Astrocyte (in vitro differentiated cells and primary cell): ENCODE measurements around the gene ANAPC10.

Experiments used
- EZH2 ChIP-seq: IDR thresholded peaks from 2 replicates; pipeline ENCODE4 v1.6.1; 2012; ENCODE audit warnings: mild to moderate bottlenecking, low read length, inconsistent platforms; ENCODE audit not compliant: insufficient read depth
- TF ChIP-seq, protein P1 (sequence below): IDR thresholded peaks from 2 replicates; pipeline ENCODE4 v1.5.1; 2011; ENCODE audit warnings: low read depth, mild to moderate bottlenecking, inconsistent platforms, low read length, moderate library complexity; ENCODE audit not compliant: insufficient read depth

DNA sequence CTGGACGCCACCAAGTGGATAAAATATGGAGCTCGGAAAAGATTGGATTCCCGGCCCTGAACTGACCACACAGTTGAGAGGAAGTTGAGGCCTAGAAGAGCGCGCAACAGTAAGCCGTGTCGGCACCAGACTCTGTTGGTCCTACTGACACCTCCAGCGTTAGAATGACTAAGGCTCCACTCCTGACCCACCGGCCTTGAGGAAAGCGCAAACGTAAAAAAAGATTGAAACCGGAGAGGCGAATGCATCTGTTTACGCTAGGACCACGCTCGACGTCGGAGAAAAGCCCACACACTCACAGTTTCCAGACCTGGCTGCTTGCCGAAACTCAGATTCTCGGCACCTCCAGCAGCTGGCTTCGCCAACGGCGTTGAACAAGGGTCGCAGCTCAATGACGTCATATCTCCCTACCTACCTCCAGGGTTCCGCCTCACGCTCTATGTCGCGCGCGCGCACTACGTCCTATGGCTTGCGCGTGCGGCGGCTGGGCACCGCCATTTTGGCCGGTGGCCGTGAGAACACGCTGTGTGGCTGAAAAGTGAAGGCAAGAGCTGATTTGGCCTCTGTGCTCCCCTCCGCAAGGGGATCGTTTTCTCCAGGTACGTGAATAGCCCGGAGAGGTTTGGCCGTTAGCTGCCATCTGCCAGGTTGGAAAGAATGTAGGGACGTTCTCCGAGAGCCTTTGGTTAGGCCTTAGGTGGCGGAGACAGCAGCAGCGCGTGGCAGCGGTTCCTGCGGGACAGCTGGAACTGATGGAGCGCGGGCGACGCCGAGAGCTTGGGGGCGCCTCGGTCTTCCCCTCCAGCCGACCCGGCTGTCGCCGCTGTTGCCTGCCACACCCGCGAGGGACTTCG, at the start of gene ANAPC10, which contains the start of gene ABCE1:
- TF ChIP-seq, protein P1, sequence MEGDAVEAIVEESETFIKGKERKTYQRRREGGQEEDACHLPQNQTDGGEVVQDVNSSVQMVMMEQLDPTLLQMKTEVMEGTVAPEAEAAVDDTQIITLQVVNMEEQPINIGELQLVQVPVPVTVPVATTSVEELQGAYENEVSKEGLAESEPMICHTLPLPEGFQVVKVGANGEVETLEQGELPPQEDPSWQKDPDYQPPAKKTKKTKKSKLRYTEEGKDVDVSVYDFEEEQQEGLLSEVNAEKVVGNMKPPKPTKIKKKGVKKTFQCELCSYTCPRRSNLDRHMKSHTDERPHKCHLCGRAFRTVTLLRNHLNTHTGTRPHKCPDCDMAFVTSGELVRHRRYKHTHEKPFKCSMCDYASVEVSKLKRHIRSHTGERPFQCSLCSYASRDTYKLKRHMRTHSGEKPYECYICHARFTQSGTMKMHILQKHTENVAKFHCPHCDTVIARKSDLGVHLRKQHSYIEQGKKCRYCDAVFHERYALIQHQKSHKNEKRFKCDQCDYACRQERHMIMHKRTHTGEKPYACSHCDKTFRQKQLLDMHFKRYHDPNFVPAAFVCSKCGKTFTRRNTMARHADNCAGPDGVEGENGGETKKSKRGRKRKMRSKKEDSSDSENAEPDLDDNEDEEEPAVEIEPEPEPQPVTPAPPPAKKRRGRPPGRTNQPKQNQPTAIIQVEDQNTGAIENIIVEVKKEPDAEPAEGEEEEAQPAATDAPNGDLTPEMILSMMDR = peak; percentile 32
- TF ChIP-seq EZH2 = no peak
